Measurements from ENCODE around the gene ATP2C1. TPM values are rescaled to one million over a fixed set of nuclear protein-coding genes. Genes with fewer than 3 reads are reported as not detected.

ATP2C1 gene
- total and polyA plus RNA-seq, 2 donors (not counting 3 experiments of a cell fraction or from before 2014, with no cell fraction given) = 50.1 to 73.3 TPM

DNA sequence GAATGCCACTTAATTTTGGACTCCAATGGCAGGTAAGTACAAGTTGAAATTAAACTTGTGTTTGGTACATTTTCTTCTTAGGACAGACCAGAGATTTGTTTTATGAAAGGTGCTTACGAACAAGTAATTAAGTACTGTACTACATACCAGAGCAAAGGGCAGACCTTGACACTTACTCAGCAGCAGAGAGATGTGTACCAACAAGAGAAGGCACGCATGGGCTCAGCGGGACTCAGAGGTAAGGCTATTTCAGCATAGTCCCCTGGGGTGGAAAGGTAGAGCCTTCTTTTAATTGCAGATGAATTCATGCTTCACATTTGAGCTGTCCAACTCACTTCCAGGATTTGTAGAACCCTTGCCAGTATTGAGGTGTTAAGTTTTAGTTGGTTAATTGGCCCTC lies 81.4 kb downstream of the ATP2C1 start:
- BruUV-seq (replicated peaks) = no TSS peak
- POLR2A ChIA-PET = no interaction called here

More for the DNA sequence above, 81.4 kb downstream of the ATP2C1 start:
- H3K27ac ChIP-seq (ENCODE audit: insufficient read depth, low read depth, low read length) = no peak overlapping the region
- no peaks in the 10 kb centered on the region for H3K4me1 ChIP-seq (ENCODE audit: control insufficient read depth, extremely low read depth, insufficient read depth, low read length)
- CTCF ChIA-PET = no interaction called here
- no peaks in the 10 kb centered on the region for H4K20me1 ChIP-seq (replicated peaks; ENCODE audit: control insufficient read depth, extremely low read depth, insufficient read depth, low read length)
- no peak for DNase-seq (ENCODE audit: low read depth, low spot score)
- no peaks in the 10 kb centered on the region for H3K9me3 ChIP-seq (replicated peaks; ENCODE audit: control insufficient read depth, insufficient read depth, low read length)
- no peak for TF ChIP-seq GATA2 (IDR thresholded peaks at IDR 0.05; ENCODE audit: insufficient read depth, insufficient read length, low read depth, low read length)
- no peak for TF ChIP-seq POLR2A (IDR thresholded peaks at IDR 0.05; ENCODE audit: low read depth, low read length)
- no peak for TF ChIP-seq POLR2AphosphoS5 (IDR thresholded peaks at IDR 0.05; ENCODE audit: insufficient read depth, low read depth, low read length)
- no peak for TF ChIP-seq FOS (IDR thresholded peaks at IDR 0.05; ENCODE audit: borderline replicate concordance, insufficient read depth, low read length)
- TF ChIP-seq, protein P1, sequence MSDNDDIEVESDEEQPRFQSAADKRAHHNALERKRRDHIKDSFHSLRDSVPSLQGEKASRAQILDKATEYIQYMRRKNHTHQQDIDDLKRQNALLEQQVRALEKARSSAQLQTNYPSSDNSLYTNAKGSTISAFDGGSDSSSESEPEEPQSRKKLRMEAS (IDR thresholded peaks at IDR 0.05; ENCODE audit: insufficient read depth, insufficient read length) = no peak
- TF ChIP-seq EZH2 (IDR thresholded peaks at IDR 0.05; ENCODE audit: borderline replicate concordance, low read depth, low read length, severe bottlenecking) = no peak
- TF ChIP-seq JUN (IDR thresholded peaks at IDR 0.05; ENCODE audit: borderline replicate concordance, insufficient read depth, insufficient read length, low read depth) = no peak
- TF ChIP-seq, protein P2, sequence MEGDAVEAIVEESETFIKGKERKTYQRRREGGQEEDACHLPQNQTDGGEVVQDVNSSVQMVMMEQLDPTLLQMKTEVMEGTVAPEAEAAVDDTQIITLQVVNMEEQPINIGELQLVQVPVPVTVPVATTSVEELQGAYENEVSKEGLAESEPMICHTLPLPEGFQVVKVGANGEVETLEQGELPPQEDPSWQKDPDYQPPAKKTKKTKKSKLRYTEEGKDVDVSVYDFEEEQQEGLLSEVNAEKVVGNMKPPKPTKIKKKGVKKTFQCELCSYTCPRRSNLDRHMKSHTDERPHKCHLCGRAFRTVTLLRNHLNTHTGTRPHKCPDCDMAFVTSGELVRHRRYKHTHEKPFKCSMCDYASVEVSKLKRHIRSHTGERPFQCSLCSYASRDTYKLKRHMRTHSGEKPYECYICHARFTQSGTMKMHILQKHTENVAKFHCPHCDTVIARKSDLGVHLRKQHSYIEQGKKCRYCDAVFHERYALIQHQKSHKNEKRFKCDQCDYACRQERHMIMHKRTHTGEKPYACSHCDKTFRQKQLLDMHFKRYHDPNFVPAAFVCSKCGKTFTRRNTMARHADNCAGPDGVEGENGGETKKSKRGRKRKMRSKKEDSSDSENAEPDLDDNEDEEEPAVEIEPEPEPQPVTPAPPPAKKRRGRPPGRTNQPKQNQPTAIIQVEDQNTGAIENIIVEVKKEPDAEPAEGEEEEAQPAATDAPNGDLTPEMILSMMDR (IDR thresholded peaks at IDR 0.05; ENCODE audit: extremely low read depth in 1 of 2, insufficient read depth in 1 of 2, low read depth in 1 of 2, low read length in 2 of 2) = no peak
- TF ChIP-seq MYC (IDR thresholded peaks at IDR 0.05; ENCODE audit: low read depth, low read length) = no peak
- H3K4me3 ChIP-seq (replicated peaks in 1 of 3; ENCODE audit: insufficient read depth in 1 of 3, low read depth in 1 of 3, low read length in 3 of 3) = no peak overlapping the region
- FAIRE-seq = no peak
- no peak overlapping the region for H2AFZ ChIP-seq (ENCODE audit: low read depth, low read length)
- dilution Hi-C loops (cut with MboI; ENCODE audit: extremely low pct_ligation_motif_present, low sequenced_read_pairs) (no loop called here), intact Hi-C loops (cut with micrococcal nuclease) (no loop called here)
- no peaks in the 10 kb centered on the region for H3K79me2 ChIP-seq (ENCODE audit: control insufficient read depth, insufficient read depth, low read length)
- no peaks in the 10 kb centered on the region for H3K27me3 ChIP-seq (ENCODE audit: control insufficient read depth in 2 of 2, insufficient read depth in 2 of 2, low read length in 2 of 2)
- H3K4me2 ChIP-seq (ENCODE audit: insufficient read depth, low read length) = no peak overlapping the region
- H3K36me3 ChIP-seq (ENCODE audit: control insufficient read depth in 2 of 2, extremely low read depth in 1 of 2, insufficient read depth in 2 of 2, low read length in 2 of 2) = peaks cover 6 to 13% of the 10 kb centered on the region in 2 experiments
- H3K9me1 ChIP-seq (replicated peaks; ENCODE audit: control insufficient read depth, extremely low read depth, insufficient read depth, low read length) = no peaks in the 10 kb centered on the region
- no peak overlapping the region for H3K9ac ChIP-seq (replicated peaks; ENCODE audit: extremely low read depth, insufficient read depth, low read length)

All from endothelial cell of umbilical vein (primary cell).